Astrocyte (in vitro differentiated cells and primary cell): ENCODE measurements around the gene AKAP9.

Experiments used
- CTCF ChIP-seq: IDR thresholded peaks from 2 replicates; pipeline ENCODE4 v1.5.1; 2011; ENCODE audit warnings: low read depth, mild to moderate bottlenecking, inconsistent platforms, low read length, moderate library complexity; ENCODE audit not compliant: insufficient read depth
- EZH2 ChIP-seq: IDR thresholded peaks from 2 replicates; pipeline ENCODE4 v1.6.1; 2012; ENCODE audit warnings: mild to moderate bottlenecking, low read length, inconsistent platforms; ENCODE audit not compliant: insufficient read depth

DNA sequence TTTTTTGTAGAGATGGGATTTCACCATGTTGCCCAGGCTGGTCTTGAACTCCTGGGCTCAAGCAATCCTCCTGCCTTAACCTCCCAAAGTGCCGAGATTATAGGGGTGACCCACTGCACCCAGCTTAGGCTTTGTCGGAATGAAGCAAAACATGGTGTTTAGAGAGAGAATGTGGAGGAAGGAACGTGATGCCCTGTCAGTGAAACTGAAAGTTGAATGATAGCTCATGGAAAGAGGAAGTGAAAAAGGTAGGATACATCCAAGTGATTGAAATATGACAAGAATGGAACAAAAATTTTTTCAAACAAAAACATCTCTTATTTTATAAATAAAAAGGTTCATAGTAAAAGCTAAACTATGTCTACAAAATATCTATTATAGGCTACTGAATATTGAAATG is 5.9 kb downstream of the AKAP9 start:
- TF ChIP-seq CTCF (no peak), EZH2 (no peak)
